H9 (cell line): Measurements from ENCODE around the gene NOP16. TPM values are rescaled to one million over a fixed set of nuclear protein-coding genes. Genes with fewer than 3 reads are reported as not detected.

Experiments used
- DNase-seq: peaks from one replicate; pipeline ENCODE4 v3.0.0-alpha.2; 2017
- H2AFZ ChIP-seq: one replicate; pipeline ENCODE4 v1.6.1; 2013; ENCODE audit warnings: mild to moderate bottlenecking, low read length, control low read depth, moderate library complexity
- H2AK5ac ChIP-seq: 2 replicates; pipeline ENCODE4 v1.6.1; 2013; ENCODE audit warnings: low read length, control low read depth, mixed read lengths; ENCODE audit not compliant: insufficient read length
- H2BK120ac ChIP-seq: one replicate; pipeline ENCODE4 v1.6.1; 2013; ENCODE audit warnings: low read depth, mild to moderate bottlenecking, low read length, control low read depth, inconsistent platforms; ENCODE audit not compliant: poor library complexity, severe bottlenecking
- H2BK12ac ChIP-seq: 2 replicates; pipeline ENCODE4 v1.6.1; 2013; ENCODE audit warnings: low read length, control low read depth, mixed read lengths, low read depth; ENCODE audit not compliant: insufficient read length
- H2BK15ac ChIP-seq: 2 replicates; pipeline ENCODE4 v1.6.1; 2013; ENCODE audit warnings: low read depth, low read length, control low read depth
- H2BK20ac ChIP-seq: one replicate; pipeline ENCODE4 v1.6.1; 2013; ENCODE audit warnings: low read depth, mild to moderate bottlenecking, low read length, control low read depth, inconsistent platforms; ENCODE audit not compliant: poor library complexity, severe bottlenecking
- H2BK5ac ChIP-seq: 2 replicates; pipeline ENCODE4 v1.6.1; 2013; ENCODE audit warnings: low read length, control low read depth, mixed read lengths; ENCODE audit not compliant: insufficient read length
- H3K14ac ChIP-seq: 2 replicates; pipeline ENCODE4 v1.6.1; 2013; ENCODE audit warnings: low read length, control low read depth; ENCODE audit not compliant: insufficient read depth
- H3K18ac ChIP-seq: 2 replicates; pipeline ENCODE4 v1.6.1; 2013; ENCODE audit warnings: low read depth, mild to moderate bottlenecking, mixed read lengths, low read length, control low read depth; ENCODE audit not compliant: insufficient read length
- H3K23ac ChIP-seq: 2 replicates; pipeline ENCODE4 v1.6.1; 2013; ENCODE audit warnings: low read length, control low read depth, mixed read lengths, low read depth; ENCODE audit not compliant: insufficient read length
- H3K23me2 ChIP-seq: 2 replicates; pipeline ENCODE4 v1.6.1; 2013; ENCODE audit warnings: low read depth, mild to moderate bottlenecking, mixed read lengths, low read length, control low read depth; ENCODE audit not compliant: insufficient read length, poor library complexity, severe bottlenecking
- H3K27ac ChIP-seq: 2 replicates; pipeline ENCODE4 v1.5.1; 2013; ENCODE audit warnings: low read length, control low read depth, mixed read lengths, low read depth; ENCODE audit not compliant: insufficient read length
- H3K27me3 ChIP-seq: 2 replicates; pipeline ENCODE4 v1.6.1; 2013; ENCODE audit warnings: low read length, control low read depth, inconsistent platforms; ENCODE audit not compliant: insufficient read depth
- H3K4ac ChIP-seq: 2 replicates; pipeline ENCODE4 v1.6.1; 2013; ENCODE audit warnings: low read depth, mild to moderate bottlenecking, control low read depth, inconsistent platforms, low read length, moderate library complexity
- H3K4me1 ChIP-seq: 2 replicates; pipeline ENCODE4 v1.6.1; 2013; ENCODE audit warnings: low read length, control low read depth, inconsistent platforms; ENCODE audit not compliant: insufficient read depth
- H3K4me2 ChIP-seq: 2 replicates; pipeline ENCODE4 v1.6.1; 2013; ENCODE audit warnings: low read length, control low read depth, mixed read lengths; ENCODE audit not compliant: insufficient read length, insufficient read depth
- H3K56ac ChIP-seq: 2 replicates; pipeline ENCODE4 v1.6.1; 2013; ENCODE audit warnings: low read depth, mild to moderate bottlenecking, mixed read lengths, low read length, control low read depth; ENCODE audit not compliant: insufficient read length
- H3K79me1 ChIP-seq: 2 replicates; pipeline ENCODE4 v1.6.1; 2013; ENCODE audit warnings: low read depth, mild to moderate bottlenecking, moderate library complexity, low read length, control low read depth, inconsistent platforms; ENCODE audit not compliant: insufficient read depth, poor library complexity, severe bottlenecking
- H3K79me2 ChIP-seq: 2 replicates; pipeline ENCODE4 v1.6.1; 2013; ENCODE audit warnings: low read length, control low read depth, inconsistent platforms; ENCODE audit not compliant: insufficient read depth
- H3K9ac ChIP-seq: 2 replicates; pipeline ENCODE4 v1.6.1; 2013; ENCODE audit warnings: low read length, control low read depth, mixed read lengths; ENCODE audit not compliant: insufficient read length; ENCODE audit errors: extremely low read depth
- H3K9me3 ChIP-seq: one replicate; pipeline ENCODE4 v1.6.1; 2013; ENCODE audit warnings: low read depth, low read length, inconsistent platforms; ENCODE audit not compliant: control insufficient read depth
- H3T11ph ChIP-seq: one replicate; pipeline ENCODE4 v1.6.1; 2013; ENCODE audit warnings: mild to moderate bottlenecking, low read length, control low read depth, inconsistent platforms
- H4K20me1 ChIP-seq: one replicate; pipeline ENCODE4 v1.6.1; 2013; ENCODE audit not compliant: control insufficient read depth, insufficient read length, insufficient read depth
- H4K5ac ChIP-seq: 2 replicates; pipeline ENCODE4 v1.6.1; 2013; ENCODE audit warnings: low read depth, mild to moderate bottlenecking, mixed read lengths, low read length, control low read depth; ENCODE audit not compliant: insufficient read length
- H4K8ac ChIP-seq: replicated peaks from 2 replicates; pipeline ENCODE4 v1.6.1; 2013; ENCODE audit warnings: low read length, control low read depth, mixed read lengths, low read depth; ENCODE audit not compliant: insufficient read length
- H4K91ac ChIP-seq: 2 replicates; pipeline ENCODE4 v1.6.1; 2013; ENCODE audit warnings: low read depth, mild to moderate bottlenecking, moderate library complexity, mixed read lengths, low read length, control low read depth; ENCODE audit not compliant: insufficient read length
- H3K27ac Mint-ChIP-seq, 3 experiments: 2 replicates in 2 of 3; 3 replicates in 1 of 3; pipeline ENCODE4 v1.8.0; 2020 to 2021; ENCODE audit warnings: mixed read lengths in 3 of 3, mild to moderate bottlenecking in 1 of 3, moderate library complexity in 1 of 3
- H3K27me3 Mint-ChIP-seq: 2 replicates; pipeline ENCODE4 v1.8.0; 2021; ENCODE audit warnings: low read depth, mild to moderate bottlenecking, moderate library complexity, mixed read lengths
- H3K36me3 Mint-ChIP-seq, 3 experiments: 2 replicates in 2 of 3; 3 replicates in 1 of 3; pipeline ENCODE4 v1.8.0; 2020 to 2021; ENCODE audit warnings: low read depth in 3 of 3, mixed read lengths in 3 of 3; ENCODE audit not compliant: insufficient read depth in 1 of 3
- H3K4me1 Mint-ChIP-seq, 2 experiments: 2 replicates each; pipeline ENCODE4 v1.8.0; 2020; ENCODE audit warnings: mixed read lengths in 2 of 2
- H3K4me3 Mint-ChIP-seq, 2 experiments: 2 replicates in 1 of 2; 3 replicates in 1 of 2; pipeline ENCODE4 v1.8.0; 2020 to 2021; ENCODE audit warnings: mild to moderate bottlenecking in 2 of 2, mixed read lengths in 2 of 2, moderate library complexity in 1 of 2
- H3K9me3 Mint-ChIP-seq, 2 experiments: 2 replicates in 1 of 2; 3 replicates in 1 of 2; pipeline ENCODE4 v1.8.0; 2020; ENCODE audit warnings: mild to moderate bottlenecking in 2 of 2, mixed read lengths in 2 of 2, moderate library complexity in 1 of 2
- WGBS: extraction: QIAGEN DNeasy Blood & Tissue Kit; methylation state at CpG from one replicate; pipeline ENCODE4 v1.1.7; 2013; ENCODE audit warnings: missing lambda C conversion rate, low lambda C conversion rate, mixed read lengths; ENCODE audit not compliant: insufficient read length; ENCODE audit errors: extremely low coverage; 5-methylcytosine and 5-hydroxymethylcytosine counted together
- total RNA-seq: library from RNA; stranded (reverse); gene quantifications from 2 replicates; pipeline ENCODE4 v1.2.1, GENCODE V29; 2021
- TF ChIP-seq, protein P1 (sequence below): fragments of 200-600 bp; sonication (generic); conservative IDR thresholded peaks from 3 replicates; pipeline ENCODE4 v1.8.0; 2021; ENCODE audit warnings: antibody characterized with exemption, mild to moderate bottlenecking

The NOP16 gene
- total RNA-seq, 1 experiment from 2014 or later: 114 TPM

GRCh38 chr5:176353533-176353932 is 34.9 kb downstream of the NOP16 start:
- H2AK5ac ChIP-seq: no peak overlapping the region
- no peaks in the 10 kb centered on the region for H3K4me1 ChIP-seq
- H2AFZ ChIP-seq: no peak overlapping the region
- no peak overlapping the region for H4K8ac ChIP-seq
- no CpG with 5 or more reads among the region's 4 CpGs for WGBS
- H4K91ac ChIP-seq: no peak overlapping the region
- H3K27ac ChIP-seq: no peak overlapping the region
- Mint-ChIP-seq H3K4me1 (peaks cover 0 to 4% of the 10 kb centered on the region in 2 experiments; a peak in 2 of 4 replicates), H3K4me3 (no peak overlapping the region), H3K27me3 (no peaks in the 10 kb centered on the region), H3K36me3 (peaks cover 39 to 99% (median 85%) of the 10 kb centered on the region in 3 experiments), H3K27ac (no peak overlapping the region), H3K9me3 (no peaks in the 10 kb centered on the region)
- H2BK5ac ChIP-seq: no peak overlapping the region
- no peaks in the 10 kb centered on the region for H4K20me1 ChIP-seq
- TF ChIP-seq, protein P1, sequence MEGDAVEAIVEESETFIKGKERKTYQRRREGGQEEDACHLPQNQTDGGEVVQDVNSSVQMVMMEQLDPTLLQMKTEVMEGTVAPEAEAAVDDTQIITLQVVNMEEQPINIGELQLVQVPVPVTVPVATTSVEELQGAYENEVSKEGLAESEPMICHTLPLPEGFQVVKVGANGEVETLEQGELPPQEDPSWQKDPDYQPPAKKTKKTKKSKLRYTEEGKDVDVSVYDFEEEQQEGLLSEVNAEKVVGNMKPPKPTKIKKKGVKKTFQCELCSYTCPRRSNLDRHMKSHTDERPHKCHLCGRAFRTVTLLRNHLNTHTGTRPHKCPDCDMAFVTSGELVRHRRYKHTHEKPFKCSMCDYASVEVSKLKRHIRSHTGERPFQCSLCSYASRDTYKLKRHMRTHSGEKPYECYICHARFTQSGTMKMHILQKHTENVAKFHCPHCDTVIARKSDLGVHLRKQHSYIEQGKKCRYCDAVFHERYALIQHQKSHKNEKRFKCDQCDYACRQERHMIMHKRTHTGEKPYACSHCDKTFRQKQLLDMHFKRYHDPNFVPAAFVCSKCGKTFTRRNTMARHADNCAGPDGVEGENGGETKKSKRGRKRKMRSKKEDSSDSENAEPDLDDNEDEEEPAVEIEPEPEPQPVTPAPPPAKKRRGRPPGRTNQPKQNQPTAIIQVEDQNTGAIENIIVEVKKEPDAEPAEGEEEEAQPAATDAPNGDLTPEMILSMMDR: no peak
- H2BK20ac ChIP-seq: no peak overlapping the region
- H3K23ac ChIP-seq: no peak overlapping the region
- H3K4me2 ChIP-seq: no peak overlapping the region
- no peak overlapping the region for H3K4ac ChIP-seq
- no peak overlapping the region for H3K56ac ChIP-seq
- no peak overlapping the region for H2BK12ac ChIP-seq
- H3T11ph ChIP-seq: no peak overlapping the region
- H3K14ac ChIP-seq: no peak overlapping the region
- no peak overlapping the region for H3K9ac ChIP-seq
- no peaks in the 10 kb centered on the region for H3K27me3 ChIP-seq
- peaks cover 3% of the 10 kb centered on the region for H3K79me1 ChIP-seq
- no peaks in the 10 kb centered on the region for H3K9me3 ChIP-seq
- peaks cover 3% of the 10 kb centered on the region; the same call in 1 of the 2 replicates for H3K79me2 ChIP-seq
- H3K18ac ChIP-seq: no peak overlapping the region
- DNase-seq: no peak
- no peak overlapping the region for H2BK120ac ChIP-seq
- H2BK15ac ChIP-seq: no peak overlapping the region
- H3K23me2 ChIP-seq: no peaks in the 10 kb centered on the region
- H4K5ac ChIP-seq: no peak overlapping the region
